ENCODE measurements around the gene VSIR. TPM values are rescaled to one million over a fixed set of nuclear protein-coding genes. Genes with fewer than 3 reads are reported as not detected.

The VSIR gene
- total RNA-seq, 2 donors from 2014 or later: 0.07 to 0.68 TPM

DNA sequence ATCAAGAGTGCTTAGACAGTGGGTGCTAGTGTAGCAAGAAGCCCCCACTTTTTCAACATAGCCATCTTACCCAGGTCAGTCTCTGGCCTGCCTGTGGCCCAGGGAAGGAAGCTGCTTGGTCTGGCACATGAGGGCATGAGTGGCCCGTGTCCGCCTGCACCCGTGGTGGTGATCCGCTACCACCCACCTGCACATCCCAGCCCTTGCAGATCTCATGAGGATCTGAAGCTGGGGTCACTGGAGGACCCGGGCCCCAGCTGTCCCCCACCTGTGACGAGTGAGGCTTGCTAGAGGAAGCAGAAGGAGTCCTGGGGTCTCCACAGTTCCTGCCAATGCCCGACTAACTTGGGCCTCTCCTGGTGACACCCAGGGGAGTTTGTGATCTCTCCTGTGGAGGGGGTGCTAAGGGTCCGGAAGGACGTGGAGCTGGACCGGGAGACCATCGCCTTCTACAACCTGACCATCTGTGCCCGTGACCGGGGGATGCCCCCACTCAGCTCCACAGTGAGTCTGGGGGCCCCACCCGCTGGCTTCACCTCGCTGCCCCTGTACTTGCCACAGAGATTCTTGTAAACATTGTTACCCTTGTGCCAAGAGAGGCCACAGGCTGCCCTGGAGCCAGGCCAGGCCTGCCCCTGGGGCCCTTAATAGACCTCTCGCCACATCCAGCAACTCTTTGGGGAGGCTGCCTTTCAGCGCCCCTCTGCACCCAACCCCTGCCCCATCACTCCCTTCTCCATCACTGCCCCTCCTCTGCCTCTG lies 10.8 kb upstream of the VSIR start:
- Mint-ChIP-seq H3K9me3 (no peaks in the 10 kb centered on the region), H3K27me3 (ENCODE audit: insufficient read depth) (peaks cover 6% of the 10 kb centered on the region), H3K4me1 (no peaks in the 10 kb centered on the region), H3K4me3 (no peak overlapping the region), H3K36me3 (ENCODE audit: low read depth) (no peaks in the 10 kb centered on the region), H3K27ac (no peak overlapping the region)
- Histone ChIP-seq H3K27ac (ENCODE audit: low read depth, low read length) (no peak overlapping the region), H3K36me3 (ENCODE audit: control insufficient read depth, insufficient read depth, low read length) (no peaks in the 10 kb centered on the region), H3K4me3 (ENCODE audit: low read length) (no peak overlapping the region), H3K4me1 (ENCODE audit: control insufficient read depth, insufficient read depth, low read length) (no peaks in the 10 kb centered on the region), H3K9ac (ENCODE audit: extremely low read depth, low read length, poor library complexity, severe bottlenecking) (no peak overlapping the region), H3K9me3 (ENCODE audit: control insufficient read depth, low read length) (no peaks in the 10 kb centered on the region), H3K27me3 (ENCODE audit: control insufficient read depth, insufficient read depth, low read length, poor library complexity, severe bottlenecking) (no peaks in the 10 kb centered on the region)
- TF ChIP-seq, protein P1, sequence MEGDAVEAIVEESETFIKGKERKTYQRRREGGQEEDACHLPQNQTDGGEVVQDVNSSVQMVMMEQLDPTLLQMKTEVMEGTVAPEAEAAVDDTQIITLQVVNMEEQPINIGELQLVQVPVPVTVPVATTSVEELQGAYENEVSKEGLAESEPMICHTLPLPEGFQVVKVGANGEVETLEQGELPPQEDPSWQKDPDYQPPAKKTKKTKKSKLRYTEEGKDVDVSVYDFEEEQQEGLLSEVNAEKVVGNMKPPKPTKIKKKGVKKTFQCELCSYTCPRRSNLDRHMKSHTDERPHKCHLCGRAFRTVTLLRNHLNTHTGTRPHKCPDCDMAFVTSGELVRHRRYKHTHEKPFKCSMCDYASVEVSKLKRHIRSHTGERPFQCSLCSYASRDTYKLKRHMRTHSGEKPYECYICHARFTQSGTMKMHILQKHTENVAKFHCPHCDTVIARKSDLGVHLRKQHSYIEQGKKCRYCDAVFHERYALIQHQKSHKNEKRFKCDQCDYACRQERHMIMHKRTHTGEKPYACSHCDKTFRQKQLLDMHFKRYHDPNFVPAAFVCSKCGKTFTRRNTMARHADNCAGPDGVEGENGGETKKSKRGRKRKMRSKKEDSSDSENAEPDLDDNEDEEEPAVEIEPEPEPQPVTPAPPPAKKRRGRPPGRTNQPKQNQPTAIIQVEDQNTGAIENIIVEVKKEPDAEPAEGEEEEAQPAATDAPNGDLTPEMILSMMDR (conservative IDR thresholded peaks at IDR 0.05): no peak
- 84 to 96% methylated on average over 12 to 17 of the region's 17 CpGs for WGBS, 2 experiments (ENCODE audit: insufficient coverage in 1 of 2, insufficient read length in 1 of 2)
- no peak for DNase-seq

DNA sequence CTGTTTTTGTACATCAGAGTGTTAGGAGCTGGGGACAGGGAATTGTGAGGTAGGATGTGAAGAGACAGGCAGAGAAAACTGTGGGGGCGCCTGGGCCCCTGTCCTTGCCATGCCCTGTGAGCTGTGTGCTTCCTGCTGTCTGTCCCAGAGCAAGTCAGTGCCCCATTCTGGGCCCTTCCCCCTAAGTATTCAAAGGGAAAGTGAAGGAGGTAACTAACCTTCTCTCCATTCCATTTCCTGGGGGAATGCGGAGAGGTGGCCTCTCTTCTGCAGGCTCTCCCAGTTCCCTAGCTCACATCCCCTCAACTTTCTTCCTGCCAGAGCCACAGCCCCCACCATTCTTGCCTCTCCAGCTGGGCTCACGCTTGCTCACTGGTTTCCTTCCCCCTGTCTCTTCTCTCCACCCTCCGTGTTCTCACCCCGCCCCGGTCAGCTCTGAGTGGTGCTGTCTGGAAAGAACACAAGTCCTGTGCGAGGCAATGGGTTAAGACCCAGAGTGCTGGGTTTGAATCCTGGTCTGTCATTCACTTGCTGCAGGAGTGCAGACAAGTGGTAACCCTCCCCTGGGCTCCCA lies 9.7 kb upstream of the VSIR start:
- no peak overlapping the region for H3K27ac ChIP-seq (ENCODE audit: low read depth, low read length)
- H3K27me3 Mint-ChIP-seq (ENCODE audit: insufficient read depth): peaks cover 6% of the 10 kb centered on the region
- no peaks in the 10 kb centered on the region for H3K4me1 Mint-ChIP-seq
- H3K36me3 ChIP-seq (ENCODE audit: control insufficient read depth, insufficient read depth, low read length): no peaks in the 10 kb centered on the region
- H3K9me3 Mint-ChIP-seq: no peaks in the 10 kb centered on the region
- no peaks in the 10 kb centered on the region for H3K36me3 Mint-ChIP-seq (ENCODE audit: low read depth)
- H3K9ac ChIP-seq (ENCODE audit: extremely low read depth, low read length, poor library complexity, severe bottlenecking): no peak overlapping the region
- WGBS, 2 experiments (ENCODE audit: insufficient coverage in 1 of 2, insufficient read length in 1 of 2): 71 to 89% methylated on average over 3 to 7 of the region's 7 CpGs
- DNase-seq: no peak
- H3K4me3 ChIP-seq (ENCODE audit: low read length): no peak overlapping the region
- no peaks in the 10 kb centered on the region for H3K27me3 ChIP-seq (ENCODE audit: control insufficient read depth, insufficient read depth, low read length, poor library complexity, severe bottlenecking)
- no peaks in the 10 kb centered on the region for H3K9me3 ChIP-seq (ENCODE audit: control insufficient read depth, low read length)
- no peak overlapping the region for H3K27ac Mint-ChIP-seq
- H3K4me3 Mint-ChIP-seq: no peak overlapping the region
- TF ChIP-seq, protein P1 (conservative IDR thresholded peaks at IDR 0.05): no peak
- H3K4me1 ChIP-seq (ENCODE audit: control insufficient read depth, insufficient read depth, low read length): no peaks in the 10 kb centered on the region

DNA sequence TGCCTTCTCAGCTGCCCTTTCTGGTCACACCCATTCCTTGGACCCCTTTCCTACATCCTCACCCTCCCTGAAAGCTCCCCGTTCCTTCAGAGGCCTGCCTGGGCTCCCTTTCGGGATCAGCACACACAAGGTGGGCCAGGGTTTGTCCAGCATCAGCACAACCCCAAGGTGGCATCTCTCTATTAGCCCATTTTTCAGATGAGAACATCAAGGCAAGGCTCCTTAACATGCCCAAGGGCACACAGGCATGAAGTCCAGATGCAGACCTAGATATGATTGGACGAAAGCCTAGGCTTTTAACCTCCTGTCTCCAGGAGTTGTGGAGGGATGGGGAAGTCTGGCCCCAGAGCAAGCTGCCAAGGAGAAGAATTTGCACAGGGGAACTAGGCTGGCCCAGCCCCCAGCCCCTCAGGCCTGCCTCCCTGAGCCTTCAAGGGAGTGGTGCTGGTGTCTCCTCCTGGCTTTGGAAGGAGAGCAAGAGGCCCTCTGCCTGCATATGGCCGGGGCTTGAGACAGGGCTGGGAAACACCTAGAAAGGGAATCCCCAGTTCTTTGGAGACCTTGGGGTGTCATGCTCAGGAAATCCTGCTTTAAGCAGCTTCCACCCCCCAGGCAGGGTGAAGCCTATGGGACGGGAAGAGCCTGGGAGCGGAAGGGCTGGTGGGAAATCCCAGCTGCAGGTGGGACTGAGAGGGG lies 9.0 kb upstream of the VSIR start:
- no peak for DNase-seq
- H3K27me3 ChIP-seq (ENCODE audit: control insufficient read depth, insufficient read depth, low read length, poor library complexity, severe bottlenecking): no peaks in the 10 kb centered on the region
- H3K27me3 Mint-ChIP-seq (ENCODE audit: insufficient read depth): peaks cover 6% of the 10 kb centered on the region
- WGBS, 2 experiments (ENCODE audit: insufficient coverage in 1 of 2, insufficient read length in 1 of 2): 85 to 89% methylated on average over 6 of the region's 6 CpGs
- H3K4me1 Mint-ChIP-seq: no peaks in the 10 kb centered on the region
- peaks cover 3% of the 10 kb centered on the region for H3K9me3 Mint-ChIP-seq
- no peaks in the 10 kb centered on the region for H3K4me1 ChIP-seq (ENCODE audit: control insufficient read depth, insufficient read depth, low read length)
- H3K9ac ChIP-seq (ENCODE audit: extremely low read depth, low read length, poor library complexity, severe bottlenecking): no peak overlapping the region
- no peaks in the 10 kb centered on the region for H3K36me3 ChIP-seq (ENCODE audit: control insufficient read depth, insufficient read depth, low read length)
- TF ChIP-seq, protein P1 (conservative IDR thresholded peaks at IDR 0.05): no peak
- H3K27ac Mint-ChIP-seq: no peak overlapping the region
- no peak overlapping the region for H3K4me3 Mint-ChIP-seq
- H3K4me3 ChIP-seq (ENCODE audit: low read length): no peak overlapping the region
- no peaks in the 10 kb centered on the region for H3K9me3 ChIP-seq (ENCODE audit: control insufficient read depth, low read length)
- no peaks in the 10 kb centered on the region for H3K36me3 Mint-ChIP-seq (ENCODE audit: low read depth)
- no peak overlapping the region for H3K27ac ChIP-seq (ENCODE audit: low read depth, low read length)
